ENCODE results near the gene MLXIP. TPM values are rescaled to one million over a fixed set of nuclear protein-coding genes. Genes with fewer than 3 reads are reported as not detected.

MLXIP gene
- total RNA-seq, 1 experiment from 2014 or later: 46.3 TPM

- Histone ChIP-seq H3K9me2 (ENCODE audit: insufficient read depth) (no peaks in the 10 kb centered on the region), H3K9me3 (ENCODE audit: control insufficient read depth in 1 of 2, insufficient read depth in 1 of 2, low read depth in 1 of 2, low read length in 2 of 2) (no peaks in the 10 kb centered on the region), H2AFZ (ENCODE audit: low read depth, low read length, poor library complexity, severe bottlenecking) (no peak overlapping the region), H3K9ac (ENCODE audit: low read length) (no peak overlapping the region), H4K20me1 (ENCODE audit: insufficient read depth) (no peaks in the 10 kb centered on the region), H3K27me3 (ENCODE audit: insufficient read depth, low read length) (no peaks in the 10 kb centered on the region), H3K36me3 (ENCODE audit: control insufficient read depth in 1 of 2, insufficient read depth in 2 of 2, low read length in 2 of 2) (no peaks in the 10 kb centered on the region), H3K27ac (ENCODE audit: low read depth, low read length) (no peak overlapping the region), H3K4me1 (ENCODE audit: control insufficient read depth in 1 of 2, insufficient read depth in 2 of 2, low read length in 2 of 2) (no peaks in the 10 kb centered on the region), H3K4me2 (ENCODE audit: low read length) (no peak overlapping the region), H3K4me3 (replicated peaks in 1 of 2; ENCODE audit: low read depth in 1 of 2, low read length in 2 of 2) (no peak overlapping the region), H3K79me2 (ENCODE audit: insufficient read depth, low read length) (no peaks in the 10 kb centered on the region)
- ATAC-seq (no peak), DNase-seq (ENCODE audit: low read depth, low spot score) (no peak)
- ChIA-PET RAD21 (ENCODE audit: low non-redundant PET in 1 of 2, low total read pairs in 2 of 2, uncharacterized antibody in 2 of 2, unreplicated experiment in 2 of 2) (no interaction called here), CTCF (no interaction called here), POLR2A (no interaction called here)
- intact Hi-C loops (cut with micrococcal nuclease): no loop called here
- no TSS peak for BruUV-seq (replicated peaks)
- no peak for TF ChIP-seq SP1 (IDR thresholded peaks at IDR 0.05; ENCODE audit: low read depth)
- TF ChIP-seq ELF1 (IDR thresholded peaks at IDR 0.05; ENCODE audit: borderline replicate concordance, low read depth): no peak
- no peak for TF ChIP-seq CTCF (IDR thresholded peaks at IDR 0.05 in 2 of 3, conservative IDR thresholded peaks at IDR 0.05 in 1 of 3; ENCODE audit: borderline replicate concordance in 1 of 3, insufficient read depth in 1 of 3, low read depth in 2 of 3, low read length in 2 of 3)
- no peak for TF ChIP-seq EZH2 (IDR thresholded peaks at IDR 0.05)
- TF ChIP-seq REST (IDR thresholded peaks at IDR 0.05; ENCODE audit: low read depth): no peak
- TF ChIP-seq EZH2phosphoT487 (IDR thresholded peaks at IDR 0.05; ENCODE audit: borderline replicate concordance): no peak
- TF ChIP-seq JUND (IDR thresholded peaks at IDR 0.05): no peak
These were observed 106.0 kb downstream of the MLXIP start for GRCh38 chr12:122184517-122184916.

Measured in HCT116 (cell line).